Upper lobe of left lung (tissue), 6 donors: ENCODE measurements around the gene IGFN1. TPM values are rescaled to one million over a fixed set of nuclear protein-coding genes. Genes with fewer than 3 reads are reported as not detected.

Experiments used
- ATAC-seq, 2 donors: fragments of 200-7000 bp; cut with Tn5 transposase; one replicate each; pipeline ENCODE4 v1.9.1; 2022; ENCODE audit warnings: mild to moderate bottlenecking in 2 of 2, moderate library complexity in 2 of 2; ENCODE audit not compliant: low FRiP score in 2 of 2
- DNase-seq, 2 donors: peaks; one replicate each; pipeline ENCODE4 v3.0.0-alpha.2; 2019 to 2020
- H3K27ac ChIP-seq, 4 donors: fragments of 200-600 bp; sonication (generic); one replicate each; pipeline ENCODE4 v1.5.1; 2016 to 2019
- H3K27me3 ChIP-seq, 4 donors: fragments of 200-600 bp; sonication (generic); one replicate each; pipeline ENCODE4 v1.5.1; 2017 to 2019
- H3K36me3 ChIP-seq, 4 donors: fragments of 200-600 bp; sonication (generic); one replicate each; pipeline ENCODE4 v1.5.1; 2016 to 2019
- H3K4me1 ChIP-seq, 4 donors: fragments of 200-600 bp; sonication (generic); one replicate each; pipeline ENCODE4 v1.5.1; 2018 to 2019
- H3K4me3 ChIP-seq, 4 donors: fragments of 200-600 bp; sonication (generic); one replicate each; pipeline ENCODE4 v1.5.1; 2017 to 2019; ENCODE audit warnings: mild to moderate bottlenecking in 2 of 4, moderate library complexity in 1 of 4
- H3K9me3 ChIP-seq, 4 donors: fragments of 200-600 bp; sonication (generic); one replicate each; pipeline ENCODE4 v1.5.1; 2018 to 2019
- EP300 ChIP-seq, 4 donors: sonication (generic); formaldehyde crosslinking; IDR thresholded peaks; one replicate each; pipeline ENCODE4 v1.5.1; 2017; ENCODE audit warnings: antibody characterized with exemption in 4 of 4, control low read depth in 2 of 4
- POLR2A ChIP-seq, 4 donors: fragments of 450-650 bp; IDR thresholded peaks; one replicate each; pipeline ENCODE4 v1.5.1; 2016 to 2017; ENCODE audit warnings: antibody characterized with exemption in 4 of 4, mild to moderate bottlenecking in 2 of 4
- POLR2AphosphoS5 ChIP-seq, 2 donors: sonication (generic); formaldehyde crosslinking; IDR thresholded peaks; one replicate each; pipeline ENCODE4 v1.5.1; 2017; ENCODE audit warnings: antibody characterized with exemption in 2 of 2
- WGBS, 2 donors: methylation state at CpG; one replicate each; pipeline ENCODE4 v1.1.5; 2017 to 2018; 5-methylcytosine and 5-hydroxymethylcytosine counted together
- total RNA-seq, 6 donors: library from RNA; depleted of rRNA in 4 of 6; stranded (reverse); fragments of >200 nt in 4 of 6; gene quantifications; one replicate each; pipeline versions ENCODE4 v1.1.0 to v1.2.1, GENCODE V29; 2016 to 2021
- TF ChIP-seq, protein P1 (sequence below), 6 experiments: fragments of 450-650 bp in 4 of 6; fragments of 200-600 bp in 2 of 6; sonication (generic) in 2 of 6; IDR thresholded peaks; one replicate each; pipeline ENCODE4 v1.5.1; 2016 to 2019; ENCODE audit warnings: antibody characterized with exemption in 6 of 6
- donor health status: DM: no; HTN: no; CAD: no; lungs with moderate emphysema.
- donor health status: DM: no; HTN: yes; CAD: no; lungs with severe emphysema.

The IGFN1 gene
- total RNA-seq, 6 donors from 2014 or later = 0.11 to 6.3 (median 0.79) TPM; not detected in 2

DNA sequence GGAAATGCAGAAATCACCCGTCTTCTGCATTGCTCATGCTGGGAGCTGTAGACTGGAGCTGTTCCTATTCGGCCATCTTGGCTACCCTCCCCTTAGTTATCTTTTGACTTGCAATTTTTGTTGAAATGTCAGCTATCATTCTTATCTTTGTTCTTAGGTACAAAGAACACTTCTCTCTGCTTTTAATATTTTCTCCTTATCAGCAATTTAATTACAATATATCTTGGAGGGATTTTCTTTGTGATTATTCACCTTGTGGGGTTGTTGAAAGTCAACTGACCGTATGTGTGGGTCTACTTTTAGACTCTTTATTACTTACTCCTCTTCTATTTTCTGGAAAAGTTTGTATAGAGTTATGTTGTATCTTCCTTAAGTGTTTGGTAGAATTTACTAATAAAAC, 49.5 kb downstream of the IGFN1 start:
- Histone ChIP-seq H3K4me3 (no peak overlapping the region), H3K27me3 (no peaks in the 10 kb centered on the region), H3K36me3 (no peaks in the 10 kb centered on the region), H3K4me1 (no peaks in the 10 kb centered on the region), H3K9me3 (no peaks in the 10 kb centered on the region), H3K27ac (no peak overlapping the region)
- 97 to 100% methylated on average over 3 of the region's 3 CpGs for WGBS, 2 donors
- TF ChIP-seq, protein P1, sequence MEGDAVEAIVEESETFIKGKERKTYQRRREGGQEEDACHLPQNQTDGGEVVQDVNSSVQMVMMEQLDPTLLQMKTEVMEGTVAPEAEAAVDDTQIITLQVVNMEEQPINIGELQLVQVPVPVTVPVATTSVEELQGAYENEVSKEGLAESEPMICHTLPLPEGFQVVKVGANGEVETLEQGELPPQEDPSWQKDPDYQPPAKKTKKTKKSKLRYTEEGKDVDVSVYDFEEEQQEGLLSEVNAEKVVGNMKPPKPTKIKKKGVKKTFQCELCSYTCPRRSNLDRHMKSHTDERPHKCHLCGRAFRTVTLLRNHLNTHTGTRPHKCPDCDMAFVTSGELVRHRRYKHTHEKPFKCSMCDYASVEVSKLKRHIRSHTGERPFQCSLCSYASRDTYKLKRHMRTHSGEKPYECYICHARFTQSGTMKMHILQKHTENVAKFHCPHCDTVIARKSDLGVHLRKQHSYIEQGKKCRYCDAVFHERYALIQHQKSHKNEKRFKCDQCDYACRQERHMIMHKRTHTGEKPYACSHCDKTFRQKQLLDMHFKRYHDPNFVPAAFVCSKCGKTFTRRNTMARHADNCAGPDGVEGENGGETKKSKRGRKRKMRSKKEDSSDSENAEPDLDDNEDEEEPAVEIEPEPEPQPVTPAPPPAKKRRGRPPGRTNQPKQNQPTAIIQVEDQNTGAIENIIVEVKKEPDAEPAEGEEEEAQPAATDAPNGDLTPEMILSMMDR (IDR thresholded peaks at IDR 0.05) = no peak
- TF ChIP-seq POLR2A (IDR thresholded peaks at IDR 0.05) (no peak), POLR2AphosphoS5 (IDR thresholded peaks at IDR 0.05) (no peak), EP300 (IDR thresholded peaks at IDR 0.05) (no peak)
- no peak for ATAC-seq
- no peak for DNase-seq

DNA sequence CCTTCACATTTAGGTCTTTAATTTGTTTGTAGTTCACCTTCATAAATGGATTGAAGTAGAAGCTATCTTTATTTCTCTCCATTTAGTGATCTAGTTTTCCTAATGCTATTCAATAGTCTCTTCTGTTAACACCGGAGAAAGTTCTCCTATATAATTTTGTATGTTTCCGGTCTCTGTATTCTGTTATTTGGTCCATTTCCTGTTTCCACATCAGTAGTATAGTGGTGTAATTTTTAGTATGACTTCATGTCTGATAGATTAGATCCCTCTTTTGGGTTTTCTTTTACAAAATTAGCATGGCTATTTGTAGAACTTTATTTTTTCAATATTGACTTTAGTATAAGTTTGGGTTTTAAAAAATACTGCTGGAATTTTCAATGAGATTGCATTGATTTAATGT, 51.1 kb downstream of the IGFN1 start:
- Histone ChIP-seq H3K27ac (no peak overlapping the region), H3K27me3 (no peaks in the 10 kb centered on the region), H3K4me3 (no peak overlapping the region), H3K4me1 (no peaks in the 10 kb centered on the region), H3K9me3 (no peaks in the 10 kb centered on the region), H3K36me3 (no peaks in the 10 kb centered on the region)
- TF ChIP-seq, protein P1 (IDR thresholded peaks at IDR 0.05) = no peak
- TF ChIP-seq EP300 (IDR thresholded peaks at IDR 0.05) (no peak), POLR2AphosphoS5 (IDR thresholded peaks at IDR 0.05) (no peak), POLR2A (IDR thresholded peaks at IDR 0.05) (no peak)
- ATAC-seq (no peak), DNase-seq (no peak)
- WGBS, 2 donors = 51 to 52% methylated on average over 2 of the region's 2 CpGs

DNA sequence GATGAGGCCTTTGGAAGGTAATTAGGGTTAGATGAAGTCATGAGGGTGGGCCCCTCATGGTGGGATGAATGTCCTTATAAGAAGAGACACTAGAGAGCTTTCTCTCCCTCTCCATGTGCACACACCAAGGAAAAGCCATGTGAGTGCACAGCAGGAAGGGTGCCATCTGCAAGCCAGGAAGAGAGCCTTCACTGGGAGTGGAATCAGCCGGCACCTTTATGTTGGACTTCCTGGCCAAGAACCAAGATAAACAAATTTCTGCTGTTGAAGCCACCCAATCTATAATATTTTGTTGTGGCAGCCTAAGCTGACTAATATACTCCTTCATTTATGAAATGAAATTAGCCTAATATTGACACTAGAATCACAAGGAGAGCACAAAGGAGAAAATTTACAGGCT, 54.5 kb downstream of the IGFN1 start:
- H3K27ac ChIP-seq = no peak overlapping the region
- ATAC-seq (no peak), DNase-seq (no peak)
- TF ChIP-seq, protein P1 (IDR thresholded peaks at IDR 0.05) = no peak
- no peak for TF ChIP-seq POLR2A (IDR thresholded peaks at IDR 0.05)
- no peak for TF ChIP-seq EP300 (IDR thresholded peaks at IDR 0.05)
- TF ChIP-seq POLR2AphosphoS5 (IDR thresholded peaks at IDR 0.05) = no peak
- H3K27me3 ChIP-seq = no peaks in the 10 kb centered on the region
- H3K4me3 ChIP-seq = no peak overlapping the region
- 19 to 43% methylated on average over 1 of the region's 1 CpG for WGBS, 2 donors
- no peaks in the 10 kb centered on the region for H3K9me3 ChIP-seq
- no peaks in the 10 kb centered on the region for H3K36me3 ChIP-seq
- no peaks in the 10 kb centered on the region for H3K4me1 ChIP-seq

DNA sequence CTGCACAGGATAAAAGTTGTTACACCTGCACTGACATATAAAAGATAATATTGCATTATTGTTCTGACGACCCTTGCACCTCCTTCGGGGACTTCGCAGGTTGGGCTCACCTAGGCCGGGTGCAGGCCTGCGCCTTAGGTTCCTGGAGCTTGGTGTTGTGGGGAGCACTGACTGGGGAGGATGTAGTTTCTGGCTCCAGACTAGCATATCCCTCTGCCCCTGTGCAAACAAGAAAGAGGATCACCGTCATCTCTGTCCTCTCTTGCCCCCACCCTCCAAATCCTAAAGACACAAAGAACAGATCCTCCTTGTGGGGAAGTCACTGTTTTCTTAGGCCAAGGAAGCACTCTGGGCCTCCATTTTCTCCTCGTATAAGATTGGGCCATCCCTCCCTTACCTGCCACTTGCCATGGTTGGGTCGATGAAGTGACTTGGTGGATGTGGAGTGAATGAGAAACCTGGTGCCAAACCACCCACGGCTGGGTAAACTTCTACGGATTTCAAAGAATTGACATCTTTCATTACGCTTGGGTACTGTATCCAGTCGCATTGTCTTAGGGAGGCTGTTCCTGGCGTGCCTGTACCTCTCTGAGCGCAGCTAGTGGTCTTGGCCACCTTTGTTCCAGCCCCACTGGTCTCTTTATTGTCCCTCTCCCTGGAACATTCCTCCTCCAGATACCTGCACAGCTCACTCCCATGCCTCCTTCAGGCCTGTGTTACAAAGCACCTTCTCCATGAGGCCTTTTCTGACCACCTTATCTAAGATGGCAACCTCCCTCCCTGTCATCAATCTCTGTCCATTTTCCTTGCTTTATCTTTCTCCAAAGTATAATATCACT, 58.3 kb downstream of the IGFN1 start:
- H3K4me1 ChIP-seq = no peaks in the 10 kb centered on the region
- TF ChIP-seq POLR2A (IDR thresholded peaks at IDR 0.05) (no peak), EP300 (IDR thresholded peaks at IDR 0.05) (no peak), POLR2AphosphoS5 (IDR thresholded peaks at IDR 0.05) (no peak)
- TF ChIP-seq, protein P1 (IDR thresholded peaks at IDR 0.05) = no peak
- ATAC-seq (no peak), DNase-seq (no peak)
- WGBS, 2 donors = 95% methylated on average over 14 of the region's 14 CpGs
- H3K4me3 ChIP-seq = no peak overlapping the region
- H3K36me3 ChIP-seq = no peaks in the 10 kb centered on the region
- H3K9me3 ChIP-seq = no peaks in the 10 kb centered on the region
- H3K27ac ChIP-seq = no peak overlapping the region
- no peaks in the 10 kb centered on the region for H3K27me3 ChIP-seq
